WTC11 (cell line): Measurements from ENCODE around the gene MAML3. TPM values are rescaled to one million over a fixed set of nuclear protein-coding genes. Genes with fewer than 3 reads are reported as not detected.

Experiments used
- ATAC-seq: fragments of 200-7000 bp; cut with Tn5 transposase; 2 replicates; pipeline ENCODE4 v1.10.0; 2021; ENCODE audit warnings: mild to moderate bottlenecking, moderate library complexity
- CTCF ChIA-PET: fragments of 300-600 bp; sonication (Branson Sonifier 250); formaldehyde crosslinking; loops from one replicate; lab custom pipeline; 2021; ENCODE audit warnings: antibody characterized with exemption; lab: Charles Lee
- POLR2A ChIA-PET: fragments of 350-600 bp; sonication (Branson Sonifier 250); formaldehyde crosslinking; loops from one replicate; lab custom pipeline; 2021; ENCODE audit warnings: antibody characterized with exemption; lab: Charles Lee
- DNase-seq: peaks from one replicate; pipeline ENCODE4 v3.0.0; 2021; ENCODE audit warnings: low spot score
- H3K27ac Mint-ChIP-seq: 2 replicates; pipeline ENCODE4 v1.8.0; 2021; ENCODE audit warnings: mixed read lengths
- H3K27me3 Mint-ChIP-seq: 2 replicates; pipeline ENCODE4 v1.8.0; 2021; ENCODE audit warnings: low read depth, mild to moderate bottlenecking, moderate library complexity, mixed read lengths
- H3K36me3 Mint-ChIP-seq: 2 replicates; pipeline ENCODE4 v1.8.0; 2021; ENCODE audit warnings: mixed read lengths
- H3K4me1 Mint-ChIP-seq: 2 replicates; pipeline ENCODE4 v1.8.0; 2022; ENCODE audit warnings: mixed read lengths
- H3K4me3 Mint-ChIP-seq: 2 replicates; pipeline ENCODE4 v1.8.0; 2021; ENCODE audit warnings: mild to moderate bottlenecking, moderate library complexity, mixed read lengths
- H3K9me3 Mint-ChIP-seq: 2 replicates; pipeline ENCODE4 v1.8.0; 2021; ENCODE audit warnings: mixed read lengths
- AR ChIP-seq: fragments of 250-450 bp; sonication (Bioruptor Pico); IDR thresholded peaks from 2 replicates; pipeline ENCODE4 v1.9.0; 2021; ENCODE audit warnings: mild to moderate bottlenecking
- ARID4B ChIP-seq: sonication (generic); formaldehyde crosslinking; IDR thresholded peaks from 2 replicates; pipeline ENCODE4 v1.8.0; 2023; ENCODE audit warnings: missing genetic modification reagents, mild to moderate bottlenecking, borderline replicate concordance
- ETV6 ChIP-seq: sonication (generic); formaldehyde crosslinking; IDR thresholded peaks from 2 replicates; pipeline ENCODE4 v1.8.1; 2022; ENCODE audit warnings: mild to moderate bottlenecking, missing genetic modification reagents
- FOXJ3 ChIP-seq: sonication (generic); formaldehyde crosslinking; IDR thresholded peaks from 2 replicates; pipeline ENCODE4 v1.9.0; 2021; ENCODE audit warnings: missing genetic modification reagents, mild to moderate bottlenecking, borderline replicate concordance
- GTF2I ChIP-seq: fragments of 250-450 bp; sonication (Bioruptor Pico); conservative IDR thresholded peaks from 2 replicates; pipeline ENCODE4 v1.4.0; 2021; ENCODE audit warnings: mild to moderate bottlenecking
- HMGXB4 ChIP-seq: sonication (generic); formaldehyde crosslinking; IDR thresholded peaks from 2 replicates; pipeline ENCODE4 v1.8.1; 2023; ENCODE audit warnings: mild to moderate bottlenecking, moderate library complexity, missing genetic modification reagents
- MLX ChIP-seq: sonication (generic); formaldehyde crosslinking; IDR thresholded peaks from 2 replicates; pipeline ENCODE4 v1.8.1; 2023; ENCODE audit warnings: mild to moderate bottlenecking, missing genetic modification reagents, moderate library complexity
- MXD4 ChIP-seq: fragments of 250-450 bp; sonication (Bioruptor Pico); IDR thresholded peaks from 2 replicates; pipeline ENCODE4 v1.8.0; 2021; ENCODE audit warnings: mild to moderate bottlenecking, moderate library complexity, borderline replicate concordance
- MYBL2 ChIP-seq: sonication (generic); formaldehyde crosslinking; IDR thresholded peaks from 2 replicates; pipeline ENCODE4 v1.8.1; 2023; ENCODE audit warnings: mild to moderate bottlenecking, moderate library complexity, missing genetic modification reagents
- OVOL2 ChIP-seq: fragments of 250-450 bp; sonication (Bioruptor Pico); IDR thresholded peaks from 2 replicates; pipeline ENCODE4 v1.9.0; 2021; ENCODE audit warnings: mild to moderate bottlenecking, borderline replicate concordance
- SOX15 ChIP-seq: fragments of 250-450 bp; sonication (Bioruptor Pico); IDR thresholded peaks from 2 replicates; pipeline ENCODE4 v1.9.0; 2021; ENCODE audit warnings: mild to moderate bottlenecking
- STAT6 ChIP-seq: sonication (generic); formaldehyde crosslinking; conservative IDR thresholded peaks from 2 replicates; pipeline ENCODE4 v1.8.1; 2023; ENCODE audit warnings: mild to moderate bottlenecking, low read depth, missing genetic modification reagents, moderate library complexity
- TCF7 ChIP-seq: sonication (generic); formaldehyde crosslinking; IDR thresholded peaks from 2 replicates; pipeline ENCODE4 v1.8.0; 2022; ENCODE audit warnings: mild to moderate bottlenecking, low read depth, missing genetic modification reagents, moderate library complexity
- ZNF121 ChIP-seq: sonication (generic); formaldehyde crosslinking; IDR thresholded peaks from 2 replicates; pipeline ENCODE4 v1.8.0; 2023; ENCODE audit warnings: missing genetic modification reagents
- ZNF138 ChIP-seq: sonication (generic); formaldehyde crosslinking; conservative IDR thresholded peaks from 2 replicates; pipeline ENCODE4 v1.8.1; 2022; ENCODE audit warnings: mild to moderate bottlenecking, moderate library complexity, missing genetic modification reagents
- ZNF232 ChIP-seq: sonication (generic); formaldehyde crosslinking; IDR thresholded peaks from 2 replicates; pipeline ENCODE4 v1.8.0; 2022; ENCODE audit warnings: mild to moderate bottlenecking, missing genetic modification reagents
- ZNF263 ChIP-seq: sonication (generic); formaldehyde crosslinking; IDR thresholded peaks from 2 replicates; pipeline ENCODE4 v1.8.1; 2022; ENCODE audit warnings: low read depth, mild to moderate bottlenecking, moderate library complexity, missing genetic modification reagents
- ZNF423 ChIP-seq: fragments of 250-450 bp; sonication (Bioruptor Pico); IDR thresholded peaks from 2 replicates; pipeline ENCODE4 v2.1.2; 2022; ENCODE audit warnings: mild to moderate bottlenecking, moderate library complexity
- total RNA-seq: library from RNA; stranded (reverse); gene quantifications from 3 replicates; pipeline ENCODE4 v1.2.3, GENCODE V29; 2021
- TF ChIP-seq, protein P1 (sequence below): sonication (generic); formaldehyde crosslinking; IDR thresholded peaks from 2 replicates; pipeline ENCODE4 v1.8.0; 2022; ENCODE audit warnings: mild to moderate bottlenecking, missing genetic modification reagents

MAML3 gene
- total RNA-seq, 1 experiment from 2014 or later: 7.4 TPM

DNA sequence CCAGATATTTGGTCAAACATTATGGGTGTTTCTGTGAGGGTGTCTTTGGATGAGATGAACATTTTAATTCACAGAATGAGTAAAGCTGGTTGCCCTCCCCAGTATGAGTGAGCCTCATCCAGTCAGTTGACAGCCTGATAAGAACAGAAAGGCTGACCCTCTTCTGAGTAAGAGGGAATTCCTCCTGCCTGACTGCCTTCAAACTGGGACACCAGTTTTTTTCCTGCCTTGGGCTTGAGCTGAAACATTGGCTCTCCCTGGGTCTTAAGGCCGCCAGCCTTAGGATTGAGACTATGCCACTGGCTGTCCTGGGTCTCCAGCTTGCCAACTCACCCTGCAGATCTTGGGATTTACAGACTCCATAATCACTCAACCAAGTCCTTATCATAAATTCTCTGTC is 14.5 kb upstream of the MAML3 start:
- DNase-seq (no peak), ATAC-seq (0 out of 2 replicates have a peak, but pooled peaks have one; percentile 26)
- CTCF ChIA-PET: no interaction called here
- POLR2A ChIA-PET: interaction anchor here (0.6 kb wide), 1 partner anchor 325 kb away, joined by 3 read pairs; no protein-coding TSS in a partner anchor
- H3K27me3 Mint-ChIP-seq: no peaks in the 10 kb centered on the region
- no peaks in the 10 kb centered on the region for H3K9me3 Mint-ChIP-seq
- H3K36me3 Mint-ChIP-seq: no peaks in the 10 kb centered on the region
- no peak overlapping the region for H3K27ac Mint-ChIP-seq
- TF ChIP-seq ZNF138 (no peak), STAT6 (CRISPR knock-in tag) (no peak), FOXJ3 (no peak), ZNF263 (no peak), ZNF423 (CRISPR knock-in tag) (no peak), TCF7 (no peak), GTF2I (CRISPR knock-in tag) (no peak), ZNF121 (CRISPR knock-in tag) (no peak), ETV6 (CRISPR knock-in tag) (no peak), MXD4 (CRISPR knock-in tag) (no peak), HMGXB4 (CRISPR knock-in tag) (no peak), MLX (no peak), MYBL2 (CRISPR knock-in tag) (no peak), SOX15 (CRISPR knock-in tag) (no peak), ZNF232 (CRISPR knock-in tag) (no peak), ARID4B (CRISPR knock-in tag) (no peak), AR (CRISPR knock-in tag) (no peak), OVOL2 (CRISPR knock-in tag) (no peak)
- TF ChIP-seq, protein P1, sequence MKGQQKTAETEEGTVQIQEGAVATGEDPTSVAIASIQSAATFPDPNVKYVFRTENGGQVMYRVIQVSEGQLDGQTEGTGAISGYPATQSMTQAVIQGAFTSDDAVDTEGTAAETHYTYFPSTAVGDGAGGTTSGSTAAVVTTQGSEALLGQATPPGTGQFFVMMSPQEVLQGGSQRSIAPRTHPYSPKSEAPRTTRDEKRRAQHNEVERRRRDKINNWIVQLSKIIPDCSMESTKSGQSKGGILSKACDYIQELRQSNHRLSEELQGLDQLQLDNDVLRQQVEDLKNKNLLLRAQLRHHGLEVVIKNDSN (CRISPR knock-in tag): no peak
- 0 out of 2 replicates have a peak, but pooled peaks cover 4% of the 10 kb centered on the region for H3K4me1 Mint-ChIP-seq
- no peak overlapping the region for H3K4me3 Mint-ChIP-seq
